Loucy (cell line): ENCODE data around the gene IMPG2.

Source experiments
- EZH2phosphoT487 ChIP-seq: fragments of 200-600 bp; IDR thresholded peaks from 2 replicates; pipeline ENCODE4 v1.6.1; 2018; ENCODE audit warnings: antibody characterized with exemption, mild to moderate bottlenecking, moderate library complexity, borderline replicate concordance
- TF ChIP-seq, protein P1 (sequence below): fragments of 200-600 bp; sonication (generic); conservative IDR thresholded peaks from 2 replicates; pipeline ENCODE4 v1.5.1; 2014; ENCODE audit warnings: mild to moderate bottlenecking, antibody characterized with exemption, low read length

DNA sequence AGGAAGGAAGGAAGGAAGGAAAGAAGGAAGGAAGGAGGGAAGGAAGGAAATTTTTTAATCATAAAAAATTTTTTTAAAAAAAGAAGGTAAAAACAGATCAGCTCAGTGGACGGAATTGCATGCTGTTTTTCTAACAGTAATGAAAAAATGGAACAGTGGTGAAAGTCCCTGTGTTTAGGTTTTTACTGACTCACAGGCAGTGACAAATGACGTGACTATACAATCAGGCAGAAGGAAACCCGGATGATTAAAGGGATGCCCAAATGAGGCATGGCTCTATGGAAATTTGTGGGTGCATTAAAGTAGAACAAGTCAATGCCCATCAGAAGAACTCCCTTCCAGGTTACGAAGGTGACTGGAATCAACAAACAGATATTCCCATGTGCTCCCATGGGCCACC, 135.0 kb downstream of the IMPG2 start:
- TF ChIP-seq, protein P1, sequence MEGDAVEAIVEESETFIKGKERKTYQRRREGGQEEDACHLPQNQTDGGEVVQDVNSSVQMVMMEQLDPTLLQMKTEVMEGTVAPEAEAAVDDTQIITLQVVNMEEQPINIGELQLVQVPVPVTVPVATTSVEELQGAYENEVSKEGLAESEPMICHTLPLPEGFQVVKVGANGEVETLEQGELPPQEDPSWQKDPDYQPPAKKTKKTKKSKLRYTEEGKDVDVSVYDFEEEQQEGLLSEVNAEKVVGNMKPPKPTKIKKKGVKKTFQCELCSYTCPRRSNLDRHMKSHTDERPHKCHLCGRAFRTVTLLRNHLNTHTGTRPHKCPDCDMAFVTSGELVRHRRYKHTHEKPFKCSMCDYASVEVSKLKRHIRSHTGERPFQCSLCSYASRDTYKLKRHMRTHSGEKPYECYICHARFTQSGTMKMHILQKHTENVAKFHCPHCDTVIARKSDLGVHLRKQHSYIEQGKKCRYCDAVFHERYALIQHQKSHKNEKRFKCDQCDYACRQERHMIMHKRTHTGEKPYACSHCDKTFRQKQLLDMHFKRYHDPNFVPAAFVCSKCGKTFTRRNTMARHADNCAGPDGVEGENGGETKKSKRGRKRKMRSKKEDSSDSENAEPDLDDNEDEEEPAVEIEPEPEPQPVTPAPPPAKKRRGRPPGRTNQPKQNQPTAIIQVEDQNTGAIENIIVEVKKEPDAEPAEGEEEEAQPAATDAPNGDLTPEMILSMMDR, result no peak
- no peak for TF ChIP-seq EZH2phosphoT487
